ENCODE data around the gene FBXW4. TPM values are rescaled to one million over a fixed set of nuclear protein-coding genes. Genes with fewer than 3 reads are reported as not detected.

Gene FBXW4
- total and polyA plus RNA-seq, 2 of the 8 experiments (the other 6 are each of a cell fraction or from before 2014, with no cell fraction given) = 29.0 to 32.8 TPM

- no peak for TF ChIP-seq YY1 (IDR thresholded peaks at IDR 0.05; ENCODE audit: low read depth, low read length)
- TF ChIP-seq, protein P1, sequence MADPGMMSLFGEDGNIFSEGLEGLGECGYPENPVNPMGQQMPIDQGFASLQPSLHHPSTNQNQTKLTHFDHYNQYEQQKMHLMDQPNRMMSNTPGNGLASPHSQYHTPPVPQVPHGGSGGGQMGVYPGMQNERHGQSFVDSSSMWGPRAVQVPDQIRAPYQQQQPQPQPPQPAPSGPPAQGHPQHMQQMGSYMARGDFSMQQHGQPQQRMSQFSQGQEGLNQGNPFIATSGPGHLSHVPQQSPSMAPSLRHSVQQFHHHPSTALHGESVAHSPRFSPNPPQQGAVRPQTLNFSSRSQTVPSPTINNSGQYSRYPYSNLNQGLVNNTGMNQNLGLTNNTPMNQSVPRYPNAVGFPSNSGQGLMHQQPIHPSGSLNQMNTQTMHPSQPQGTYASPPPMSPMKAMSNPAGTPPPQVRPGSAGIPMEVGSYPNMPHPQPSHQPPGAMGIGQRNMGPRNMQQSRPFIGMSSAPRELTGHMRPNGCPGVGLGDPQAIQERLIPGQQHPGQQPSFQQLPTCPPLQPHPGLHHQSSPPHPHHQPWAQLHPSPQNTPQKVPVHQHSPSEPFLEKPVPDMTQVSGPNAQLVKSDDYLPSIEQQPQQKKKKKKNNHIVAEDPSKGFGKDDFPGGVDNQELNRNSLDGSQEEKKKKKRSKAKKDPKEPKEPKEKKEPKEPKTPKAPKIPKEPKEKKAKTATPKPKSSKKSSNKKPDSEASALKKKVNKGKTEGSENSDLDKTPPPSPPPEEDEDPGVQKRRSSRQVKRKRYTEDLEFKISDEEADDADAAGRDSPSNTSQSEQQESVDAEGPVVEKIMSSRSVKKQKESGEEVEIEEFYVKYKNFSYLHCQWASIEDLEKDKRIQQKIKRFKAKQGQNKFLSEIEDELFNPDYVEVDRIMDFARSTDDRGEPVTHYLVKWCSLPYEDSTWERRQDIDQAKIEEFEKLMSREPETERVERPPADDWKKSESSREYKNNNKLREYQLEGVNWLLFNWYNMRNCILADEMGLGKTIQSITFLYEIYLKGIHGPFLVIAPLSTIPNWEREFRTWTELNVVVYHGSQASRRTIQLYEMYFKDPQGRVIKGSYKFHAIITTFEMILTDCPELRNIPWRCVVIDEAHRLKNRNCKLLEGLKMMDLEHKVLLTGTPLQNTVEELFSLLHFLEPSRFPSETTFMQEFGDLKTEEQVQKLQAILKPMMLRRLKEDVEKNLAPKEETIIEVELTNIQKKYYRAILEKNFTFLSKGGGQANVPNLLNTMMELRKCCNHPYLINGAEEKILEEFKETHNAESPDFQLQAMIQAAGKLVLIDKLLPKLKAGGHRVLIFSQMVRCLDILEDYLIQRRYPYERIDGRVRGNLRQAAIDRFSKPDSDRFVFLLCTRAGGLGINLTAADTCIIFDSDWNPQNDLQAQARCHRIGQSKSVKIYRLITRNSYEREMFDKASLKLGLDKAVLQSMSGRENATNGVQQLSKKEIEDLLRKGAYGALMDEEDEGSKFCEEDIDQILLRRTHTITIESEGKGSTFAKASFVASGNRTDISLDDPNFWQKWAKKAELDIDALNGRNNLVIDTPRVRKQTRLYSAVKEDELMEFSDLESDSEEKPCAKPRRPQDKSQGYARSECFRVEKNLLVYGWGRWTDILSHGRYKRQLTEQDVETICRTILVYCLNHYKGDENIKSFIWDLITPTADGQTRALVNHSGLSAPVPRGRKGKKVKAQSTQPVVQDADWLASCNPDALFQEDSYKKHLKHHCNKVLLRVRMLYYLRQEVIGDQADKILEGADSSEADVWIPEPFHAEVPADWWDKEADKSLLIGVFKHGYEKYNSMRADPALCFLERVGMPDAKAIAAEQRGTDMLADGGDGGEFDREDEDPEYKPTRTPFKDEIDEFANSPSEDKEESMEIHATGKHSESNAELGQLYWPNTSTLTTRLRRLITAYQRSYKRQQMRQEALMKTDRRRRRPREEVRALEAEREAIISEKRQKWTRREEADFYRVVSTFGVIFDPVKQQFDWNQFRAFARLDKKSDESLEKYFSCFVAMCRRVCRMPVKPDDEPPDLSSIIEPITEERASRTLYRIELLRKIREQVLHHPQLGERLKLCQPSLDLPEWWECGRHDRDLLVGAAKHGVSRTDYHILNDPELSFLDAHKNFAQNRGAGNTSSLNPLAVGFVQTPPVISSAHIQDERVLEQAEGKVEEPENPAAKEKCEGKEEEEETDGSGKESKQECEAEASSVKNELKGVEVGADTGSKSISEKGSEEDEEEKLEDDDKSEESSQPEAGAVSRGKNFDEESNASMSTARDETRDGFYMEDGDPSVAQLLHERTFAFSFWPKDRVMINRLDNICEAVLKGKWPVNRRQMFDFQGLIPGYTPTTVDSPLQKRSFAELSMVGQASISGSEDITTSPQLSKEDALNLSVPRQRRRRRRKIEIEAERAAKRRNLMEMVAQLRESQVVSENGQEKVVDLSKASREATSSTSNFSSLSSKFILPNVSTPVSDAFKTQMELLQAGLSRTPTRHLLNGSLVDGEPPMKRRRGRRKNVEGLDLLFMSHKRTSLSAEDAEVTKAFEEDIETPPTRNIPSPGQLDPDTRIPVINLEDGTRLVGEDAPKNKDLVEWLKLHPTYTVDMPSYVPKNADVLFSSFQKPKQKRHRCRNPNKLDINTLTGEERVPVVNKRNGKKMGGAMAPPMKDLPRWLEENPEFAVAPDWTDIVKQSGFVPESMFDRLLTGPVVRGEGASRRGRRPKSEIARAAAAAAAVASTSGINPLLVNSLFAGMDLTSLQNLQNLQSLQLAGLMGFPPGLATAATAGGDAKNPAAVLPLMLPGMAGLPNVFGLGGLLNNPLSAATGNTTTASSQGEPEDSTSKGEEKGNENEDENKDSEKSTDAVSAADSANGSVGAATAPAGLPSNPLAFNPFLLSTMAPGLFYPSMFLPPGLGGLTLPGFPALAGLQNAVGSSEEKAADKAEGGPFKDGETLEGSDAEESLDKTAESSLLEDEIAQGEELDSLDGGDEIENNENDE (IDR thresholded peaks at IDR 0.05; ENCODE audit: insufficient replicate concordance, low read length) = no peak
- no peak for TF ChIP-seq HDAC6 (IDR thresholded peaks at IDR 0.05; ENCODE audit: low read depth, low read length)
- no peak for TF ChIP-seq BRCA1 (IDR thresholded peaks at IDR 0.05; ENCODE audit: low read depth, low read length)
- TF ChIP-seq ATF2 (IDR thresholded peaks at IDR 0.05; ENCODE audit: low read length) = no peak
- no peak for TF ChIP-seq JUND (IDR thresholded peaks at IDR 0.05; ENCODE audit: low read length)
Observed at GRCh38 chr10:101651336-101651735, 43.6 kb downstream of the FBXW4 start (continued).

Data from H1 (cell line).